Hypothalamus (tissue), 51 donors: ENCODE results near the gene WDFY3.

Experiments
- DNase-seq, 51 donors: peaks; one replicate each; lab custom pipeline; 2025; lab: John Stamatoyannopoulos, UW

Gene WDFY3

GRCh38 chr4:84914686-84915395, 51.6 kb downstream of the WDFY3 start:
- DNase-seq: no peak

- DNase-seq: no peak
Measured at GRCh38 chr4:84913176-84913575, 53.3 kb downstream of the WDFY3 start.

DNA sequence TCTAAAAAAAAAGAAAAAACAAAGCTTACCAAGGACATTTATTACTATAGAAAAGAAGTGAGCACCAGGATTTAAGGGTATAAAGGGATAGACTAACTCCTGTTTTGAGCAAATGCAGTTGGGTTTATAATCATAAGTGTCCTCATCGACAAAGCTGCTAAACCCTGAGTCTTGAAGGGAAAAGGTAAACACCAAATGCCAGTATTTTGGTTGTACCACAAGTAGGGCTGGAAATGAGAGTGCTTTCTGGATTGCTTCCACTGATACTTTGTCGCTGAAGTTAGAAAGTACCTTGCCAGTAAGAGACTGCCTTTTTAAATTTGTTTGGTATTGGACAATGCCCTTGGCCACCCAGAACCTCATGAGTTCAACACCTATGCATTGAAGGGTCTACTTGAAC, 53.7 kb downstream of the WDFY3 start:
- DNase-seq: no peak

GRCh38 chr4:84908876-84909275, 57.6 kb downstream of the WDFY3 start:
- DNase-seq: no peak

DNA sequence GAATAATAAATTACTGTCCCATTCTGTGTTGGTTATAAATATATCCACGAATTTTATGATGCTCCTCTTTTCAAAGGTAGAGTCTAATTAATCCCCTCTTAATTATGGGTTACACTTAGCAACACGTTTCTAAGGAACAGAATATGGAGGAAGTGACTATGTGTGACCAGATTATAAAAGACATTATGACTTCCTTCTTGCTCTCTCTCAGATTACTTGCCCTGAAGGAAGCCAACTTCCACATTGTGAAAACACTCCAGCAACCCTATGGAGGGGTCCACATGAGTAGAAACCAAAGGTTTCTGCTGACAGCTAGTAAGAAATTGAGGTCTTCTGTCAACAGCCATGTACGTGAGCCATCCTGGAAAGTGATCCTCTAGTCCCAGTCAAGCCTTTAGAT, 59.3 kb downstream of the WDFY3 start:
- DNase-seq: no peak

DNA sequence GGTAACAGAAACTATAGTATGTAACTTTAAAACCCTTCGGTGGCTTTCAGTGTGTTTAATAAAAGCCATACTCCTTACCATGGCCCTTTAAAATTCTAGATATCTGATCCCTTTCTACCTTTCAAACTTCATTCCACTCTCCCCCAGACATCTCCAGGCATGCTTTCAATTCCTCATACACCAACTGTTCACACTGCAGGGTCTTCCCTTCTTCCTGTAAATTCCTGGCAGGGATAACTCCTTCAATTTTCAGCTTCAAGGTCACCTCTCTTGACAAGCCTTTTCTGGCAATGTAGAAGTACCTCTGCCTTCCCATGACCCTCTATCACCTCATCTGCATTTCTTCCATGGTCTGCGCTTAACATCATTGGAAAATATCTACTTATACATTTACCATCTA, 60.8 kb downstream of the WDFY3 start:
- DNase-seq: no peak

DNA sequence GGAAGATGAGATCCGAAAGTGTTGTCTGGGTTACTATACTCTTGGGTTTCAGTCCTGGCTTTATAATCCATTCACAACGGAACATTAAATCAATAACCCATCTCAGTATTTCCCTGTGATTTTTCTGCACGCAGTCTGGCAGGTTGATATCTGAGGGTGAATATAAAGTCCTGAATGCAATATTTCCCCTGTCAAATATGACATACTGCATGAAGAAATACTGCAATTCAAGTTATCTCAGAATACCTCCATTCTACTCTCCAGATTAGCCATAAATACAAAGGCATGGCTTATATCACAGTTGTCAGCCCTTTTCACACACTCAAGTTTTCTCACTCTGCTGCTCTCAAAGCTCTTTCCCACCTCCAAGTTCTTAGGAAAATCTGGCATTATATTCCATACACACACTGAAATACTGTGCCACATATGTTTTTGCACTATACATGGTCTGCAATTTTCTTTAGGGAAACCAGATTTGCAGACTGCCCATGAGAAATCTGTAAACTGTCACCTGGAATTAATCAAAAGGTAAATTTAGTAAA, 64.7 kb downstream of the WDFY3 start:
- DNase-seq: no peak

GRCh38 chr4:84901173-84901572, 65.3 kb downstream of the WDFY3 start:
- no peak for DNase-seq

DNA sequence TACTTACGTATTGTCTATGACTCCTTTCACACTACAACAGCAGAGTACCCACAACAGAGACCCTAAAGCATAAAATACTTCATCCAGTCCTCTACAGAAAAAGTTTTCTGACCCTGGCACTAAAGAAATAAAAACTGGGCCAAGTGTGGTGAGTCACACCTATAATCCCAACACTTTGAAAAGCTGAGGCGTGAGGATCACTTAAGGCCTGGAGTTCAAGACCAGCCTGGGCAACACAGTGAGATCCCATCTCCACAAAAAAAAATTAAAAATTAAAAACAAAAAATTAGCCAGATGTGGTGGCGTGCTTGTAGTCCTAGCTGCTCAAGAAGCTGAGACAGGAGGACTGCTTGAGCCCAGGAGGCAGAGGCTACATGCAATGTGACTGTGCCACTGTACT, 66.9 kb downstream of the WDFY3 start:
- no peak for DNase-seq

DNA sequence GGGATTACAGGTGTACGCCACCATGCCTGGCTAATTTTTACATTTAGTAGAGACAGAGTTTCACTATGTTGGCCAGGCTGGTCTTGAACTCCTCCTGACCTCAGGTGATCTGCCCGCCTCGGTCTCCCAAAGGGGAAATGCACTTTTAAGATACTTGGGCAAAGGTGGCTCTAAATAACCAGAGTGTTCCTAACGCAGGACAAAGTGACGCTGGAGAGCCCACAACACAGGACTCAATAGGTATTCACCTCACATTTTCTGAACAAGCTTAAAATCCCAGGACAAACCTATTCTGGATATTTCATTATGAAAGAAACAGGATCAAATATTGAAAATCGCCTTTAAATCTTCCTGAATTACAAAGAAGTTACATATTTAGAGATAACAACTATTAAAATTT, 69.0 kb downstream of the WDFY3 start:
- DNase-seq: no peak

- DNase-seq: no peak
Measured at GRCh38 chr4:84895283-84895682, 71.2 kb downstream of the WDFY3 start.

DNA sequence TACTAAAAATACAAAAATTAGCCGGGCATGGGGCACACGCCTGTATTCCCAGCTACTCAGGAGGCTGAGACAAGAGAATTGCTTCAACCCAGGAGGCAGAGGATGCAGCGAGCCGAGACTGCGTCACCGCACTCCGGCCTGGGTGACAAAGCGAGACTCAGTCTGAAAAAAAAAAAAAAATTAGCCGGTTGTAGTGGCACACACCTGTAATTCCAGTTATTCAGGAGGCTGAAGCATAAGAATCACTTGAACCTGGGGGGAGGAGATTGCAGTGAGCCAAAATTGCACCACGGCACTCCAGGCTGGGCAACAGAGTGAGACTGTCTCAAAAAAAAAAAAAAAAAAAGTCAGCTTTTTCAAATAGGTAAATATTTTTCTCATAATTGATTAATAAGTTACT, 71.9 kb downstream of the WDFY3 start:
- no peak for DNase-seq

GRCh38 chr4:84892950-84893349, 73.5 kb downstream of the WDFY3 start:
- no peak for DNase-seq

- DNase-seq: no peak
Measured at GRCh38 chr4:84887824-84888223, 78.7 kb downstream of the WDFY3 start.

- DNase-seq: no peak
Measured at GRCh38 chr4:84879651-84880200, 86.8 kb downstream of the WDFY3 start.

DNA sequence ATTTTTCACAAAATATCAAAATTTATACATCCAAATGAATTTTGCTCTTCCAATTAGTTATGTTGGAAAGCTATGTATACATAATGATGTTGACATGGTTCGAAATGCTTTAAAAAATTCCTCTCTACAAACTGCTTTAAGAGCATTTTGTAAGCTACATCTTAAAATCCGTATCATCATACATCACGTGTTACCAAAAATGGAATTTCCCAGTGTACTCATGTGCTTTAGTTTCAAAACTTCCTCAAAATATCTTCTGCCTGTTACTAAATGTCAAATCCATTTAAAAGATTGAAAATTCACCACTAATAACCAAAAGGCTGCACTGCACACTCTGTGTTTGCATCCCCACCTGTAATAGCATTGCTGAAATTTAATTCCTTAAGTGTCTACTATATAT, 87.9 kb downstream of the WDFY3 start:
- DNase-seq: no peak

DNA sequence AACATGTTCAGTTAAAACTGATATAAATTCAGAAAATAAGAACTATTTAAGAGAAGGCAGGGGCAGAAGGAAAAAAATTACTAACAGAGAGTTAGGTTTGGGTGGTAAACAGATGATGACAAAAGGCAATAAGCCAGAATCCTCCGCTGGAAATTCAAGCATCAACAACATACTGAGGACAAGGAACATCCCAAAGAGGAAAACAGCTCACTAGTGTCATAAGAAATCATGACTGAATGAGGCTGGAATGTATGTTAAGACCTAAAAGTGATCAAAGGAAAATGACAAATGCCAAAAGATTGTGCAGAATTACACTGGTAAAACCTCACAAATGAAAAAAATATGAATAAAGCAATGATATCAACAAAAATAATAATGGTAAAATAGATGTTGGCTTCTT, 88.4 kb downstream of the WDFY3 start:
- DNase-seq: no peak

DNA sequence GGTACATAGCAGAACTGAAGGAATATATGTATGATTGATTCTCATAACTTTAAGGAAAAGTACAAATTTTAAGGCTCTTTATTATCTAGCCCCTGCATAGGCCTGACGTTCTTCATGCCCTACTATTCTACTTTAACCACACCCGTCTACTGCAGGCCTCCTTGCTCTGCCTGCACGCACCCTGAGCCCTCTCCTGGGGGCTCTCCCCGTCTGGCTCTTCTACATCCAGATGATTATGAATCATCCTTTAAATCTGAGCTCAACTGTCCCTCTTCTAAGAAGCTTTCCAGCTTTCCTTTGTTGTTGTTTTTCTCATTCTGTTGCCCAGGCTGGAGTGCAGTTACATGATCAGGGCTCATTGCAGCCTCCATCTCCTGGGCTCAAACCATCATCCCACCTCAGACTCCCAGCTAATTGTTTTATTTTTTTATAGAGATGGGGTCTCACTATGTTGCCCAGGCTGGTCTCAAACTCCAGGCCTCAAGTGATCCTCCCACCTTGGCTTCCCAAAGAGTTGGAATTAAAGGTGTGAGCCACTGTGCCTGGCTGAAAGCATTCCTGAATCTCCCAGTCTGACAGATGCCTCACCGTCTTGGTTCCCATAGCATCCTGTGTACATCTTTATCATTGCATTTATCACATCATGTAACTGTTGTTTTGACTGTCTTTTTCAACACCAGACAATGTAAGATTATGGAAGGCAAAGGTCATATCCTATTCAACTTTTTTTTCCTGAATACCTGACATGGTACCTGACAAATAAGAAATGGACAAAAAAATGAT, 89.2 kb downstream of the WDFY3 start:
- no peak for DNase-seq

GRCh38 chr4:84875636-84876371, 90.7 kb downstream of the WDFY3 start:
- DNase-seq: no peak

GRCh38 chr4:84874619-84875018, 91.9 kb downstream of the WDFY3 start:
- DNase-seq: no peak
